Breast epithelium (tissue), 3 donors: Measurements from ENCODE around the gene IL15.

Source experiments
- CTCF ChIP-seq, 3 donors: fragments of 450-650 bp; IDR thresholded peaks; one replicate each; pipeline ENCODE4 v1.5.1; 2016 to 2017; ENCODE audit warnings: antibody characterized with exemption in 3 of 3, mild to moderate bottlenecking in 3 of 3, moderate library complexity in 3 of 3
- POLR2A ChIP-seq: fragments of 450-650 bp; IDR thresholded peaks from one replicate; pipeline ENCODE4 v1.6.1; 2016; ENCODE audit warnings: antibody characterized with exemption, mild to moderate bottlenecking, moderate library complexity

GRCh38 chr4:141668200-141668910 lies 32.0 kb downstream of the IL15 start:
- no peak for TF ChIP-seq POLR2A
- no peak for TF ChIP-seq CTCF (IDR thresholded peaks at IDR 0.05)
